Measurements from ENCODE around the gene RAD18.

The RAD18 gene

DNA sequence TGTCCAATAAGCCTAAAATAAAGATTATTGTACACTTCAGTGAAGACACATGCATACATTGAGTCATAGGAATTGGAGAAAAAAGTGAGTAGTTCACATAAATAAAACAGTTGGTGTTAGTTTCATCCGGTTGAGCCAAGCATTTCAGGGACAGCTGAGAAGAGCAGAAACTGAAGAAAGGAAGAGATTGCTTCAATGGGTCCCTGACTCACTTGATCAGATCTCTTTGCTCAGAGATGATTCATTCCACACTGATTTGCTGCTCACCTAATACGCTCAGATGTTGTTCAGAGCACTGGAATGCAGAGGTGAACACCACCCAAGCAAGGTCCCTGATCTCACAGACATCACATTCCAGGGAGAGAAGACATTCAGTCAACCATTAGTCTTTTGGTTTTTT, 93.7 kb downstream of the RAD18 start:
- Histone ChIP-seq H4K20me1 (ENCODE audit: low read depth, low read length) (no peaks in the 10 kb centered on the region), H3K9me2 (replicated peaks; ENCODE audit: insufficient read depth, low read length) (no peaks in the 10 kb centered on the region), H3F3A (ENCODE audit: insufficient read depth) (no peaks in the 10 kb centered on the region), H3K79me2 (ENCODE audit: insufficient read depth, low read length) (no peaks in the 10 kb centered on the region), H3K4me3 (ENCODE audit: insufficient read depth, low read length, poor library complexity, severe bottlenecking) (no peak overlapping the region), H2AFZ (ENCODE audit: low read depth, low read length, severe bottlenecking) (no peak overlapping the region), H3K9ac (ENCODE audit: low read length) (no peak overlapping the region), H3K27ac (ENCODE audit: low read depth, low read length) (no peak overlapping the region), H3K4me2 (ENCODE audit: low read depth, low read length, poor library complexity, severe bottlenecking) (no peak overlapping the region), H3K9me3 (ENCODE audit: insufficient read depth, low read length) (no peaks in the 10 kb centered on the region), H3K36me3 (ENCODE audit: low read length) (no peaks in the 10 kb centered on the region), H3K27me3 (ENCODE audit: low read length) (no peaks in the 10 kb centered on the region)
- TF ChIP-seq, protein P1, sequence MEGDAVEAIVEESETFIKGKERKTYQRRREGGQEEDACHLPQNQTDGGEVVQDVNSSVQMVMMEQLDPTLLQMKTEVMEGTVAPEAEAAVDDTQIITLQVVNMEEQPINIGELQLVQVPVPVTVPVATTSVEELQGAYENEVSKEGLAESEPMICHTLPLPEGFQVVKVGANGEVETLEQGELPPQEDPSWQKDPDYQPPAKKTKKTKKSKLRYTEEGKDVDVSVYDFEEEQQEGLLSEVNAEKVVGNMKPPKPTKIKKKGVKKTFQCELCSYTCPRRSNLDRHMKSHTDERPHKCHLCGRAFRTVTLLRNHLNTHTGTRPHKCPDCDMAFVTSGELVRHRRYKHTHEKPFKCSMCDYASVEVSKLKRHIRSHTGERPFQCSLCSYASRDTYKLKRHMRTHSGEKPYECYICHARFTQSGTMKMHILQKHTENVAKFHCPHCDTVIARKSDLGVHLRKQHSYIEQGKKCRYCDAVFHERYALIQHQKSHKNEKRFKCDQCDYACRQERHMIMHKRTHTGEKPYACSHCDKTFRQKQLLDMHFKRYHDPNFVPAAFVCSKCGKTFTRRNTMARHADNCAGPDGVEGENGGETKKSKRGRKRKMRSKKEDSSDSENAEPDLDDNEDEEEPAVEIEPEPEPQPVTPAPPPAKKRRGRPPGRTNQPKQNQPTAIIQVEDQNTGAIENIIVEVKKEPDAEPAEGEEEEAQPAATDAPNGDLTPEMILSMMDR (IDR thresholded peaks at IDR 0.05; ENCODE audit: insufficient read depth, low read length, poor library complexity, severe bottlenecking), result no peak
- no peak for TF ChIP-seq EZH2phosphoT487 (conservative IDR thresholded peaks at IDR 0.05; ENCODE audit: low read length)

DNA sequence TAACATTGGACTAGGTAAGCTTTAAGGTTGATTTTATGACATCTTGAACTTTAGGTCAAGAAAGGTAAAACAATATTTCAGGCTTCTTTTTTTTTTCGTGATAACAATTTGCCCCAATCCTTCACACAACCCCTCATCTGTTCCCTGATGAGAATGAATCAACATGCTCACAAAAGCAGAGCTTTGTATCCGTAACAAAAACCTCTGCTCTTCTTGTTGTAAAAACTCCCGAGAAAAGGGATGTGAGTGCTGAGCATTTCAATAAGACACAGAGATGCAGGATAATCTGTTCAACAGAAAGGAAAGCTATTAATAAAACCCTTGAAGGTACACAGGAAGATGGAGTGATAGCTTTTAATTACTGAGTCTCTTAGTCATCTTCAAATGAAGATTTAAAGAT, 94.3 kb downstream of the RAD18 start:
- Histone ChIP-seq H3K79me2 (ENCODE audit: insufficient read depth, low read length) (no peaks in the 10 kb centered on the region), H3K9ac (ENCODE audit: low read length) (no peak overlapping the region), H3K27me3 (ENCODE audit: low read length) (no peaks in the 10 kb centered on the region), H3K9me2 (replicated peaks; ENCODE audit: insufficient read depth, low read length) (no peaks in the 10 kb centered on the region), H2AFZ (ENCODE audit: low read depth, low read length, severe bottlenecking) (no peak overlapping the region), H3F3A (ENCODE audit: insufficient read depth) (no peaks in the 10 kb centered on the region), H3K9me3 (ENCODE audit: insufficient read depth, low read length) (no peaks in the 10 kb centered on the region), H3K36me3 (ENCODE audit: low read length) (no peaks in the 10 kb centered on the region), H3K4me2 (ENCODE audit: low read depth, low read length, poor library complexity, severe bottlenecking) (no peak overlapping the region), H3K4me3 (ENCODE audit: insufficient read depth, low read length, poor library complexity, severe bottlenecking) (no peak overlapping the region), H4K20me1 (ENCODE audit: low read depth, low read length) (no peaks in the 10 kb centered on the region), H3K27ac (ENCODE audit: low read depth, low read length) (no peak overlapping the region)
- TF ChIP-seq, protein P1 (IDR thresholded peaks at IDR 0.05; ENCODE audit: insufficient read depth, low read length, poor library complexity, severe bottlenecking), result no peak
- TF ChIP-seq EZH2phosphoT487 (conservative IDR thresholded peaks at IDR 0.05; ENCODE audit: low read length), result no peak

DNA sequence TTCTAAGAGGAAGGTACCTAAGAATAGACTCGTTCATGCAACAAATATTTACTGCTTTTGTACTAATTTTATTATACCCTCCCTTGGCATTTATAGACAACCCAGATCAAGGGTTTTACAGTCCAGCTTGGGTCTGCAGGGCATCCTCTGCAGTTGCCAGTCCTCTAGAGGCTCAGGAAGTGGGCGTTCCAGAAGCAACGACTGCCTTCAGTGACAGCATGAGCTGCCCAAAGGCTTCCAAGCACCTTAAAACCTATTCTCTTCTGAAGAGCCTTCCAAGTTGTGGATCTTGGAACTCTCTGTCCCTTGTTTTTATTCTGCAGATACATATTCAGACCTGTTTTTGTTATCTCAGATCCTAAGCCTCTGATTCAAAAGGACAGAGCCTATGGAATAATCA, 95.6 kb downstream of the RAD18 start:
- no peaks in the 10 kb centered on the region for H3K27me3 ChIP-seq (ENCODE audit: low read length)
- no peak overlapping the region for H2AFZ ChIP-seq (ENCODE audit: low read depth, low read length, severe bottlenecking)
- H3K4me3 ChIP-seq (ENCODE audit: insufficient read depth, low read length, poor library complexity, severe bottlenecking), result no peak overlapping the region
- no peaks in the 10 kb centered on the region for H3K79me2 ChIP-seq (ENCODE audit: insufficient read depth, low read length)
- H3K9me2 ChIP-seq (replicated peaks; ENCODE audit: insufficient read depth, low read length), result no peaks in the 10 kb centered on the region
- no peak for TF ChIP-seq EZH2phosphoT487 (conservative IDR thresholded peaks at IDR 0.05; ENCODE audit: low read length)
- TF ChIP-seq, protein P1 (IDR thresholded peaks at IDR 0.05; ENCODE audit: insufficient read depth, low read length, poor library complexity, severe bottlenecking), result no peak
- no peak overlapping the region for H3K27ac ChIP-seq (ENCODE audit: low read depth, low read length)
- no peaks in the 10 kb centered on the region for H3F3A ChIP-seq (ENCODE audit: insufficient read depth)
- H3K9ac ChIP-seq (ENCODE audit: low read length), result no peak overlapping the region
- no peaks in the 10 kb centered on the region for H3K9me3 ChIP-seq (ENCODE audit: insufficient read depth, low read length)
- no peaks in the 10 kb centered on the region for H4K20me1 ChIP-seq (ENCODE audit: low read depth, low read length)
- no peaks in the 10 kb centered on the region for H3K36me3 ChIP-seq (ENCODE audit: low read length)
- no peak overlapping the region for H3K4me2 ChIP-seq (ENCODE audit: low read depth, low read length, poor library complexity, severe bottlenecking)

Data from SU-DHL-6 (cell line).